Effector memory CD4-positive, alpha-beta T cell (primary cell): ENCODE data around the gene GBGT1.

Experiments used
- DNase-seq, 3 donors: peaks; one replicate each; pipeline ENCODE4 v3.0.0-alpha.2; 2020
- H3K27ac ChIP-seq: 2 replicates; pipeline ENCODE4 v1.7.0; 2013; ENCODE audit warnings: mild to moderate bottlenecking, low read length, moderate library complexity; ENCODE audit not compliant: insufficient read depth, poor library complexity, severe bottlenecking
- H3K27me3 ChIP-seq: replicated peaks from 2 replicates; pipeline ENCODE4 v1.7.0; 2013; ENCODE audit warnings: mild to moderate bottlenecking, low read length; ENCODE audit not compliant: insufficient read depth, control insufficient read depth, poor library complexity, severe bottlenecking
- H3K36me3 ChIP-seq: 2 replicates; pipeline ENCODE4 v1.7.0; 2013; ENCODE audit warnings: mild to moderate bottlenecking, low read length, moderate library complexity; ENCODE audit not compliant: control insufficient read depth, insufficient read depth
- H3K4me1 ChIP-seq: 2 replicates; pipeline ENCODE4 v1.7.0; 2013; ENCODE audit warnings: low read length, mild to moderate bottlenecking; ENCODE audit not compliant: control insufficient read depth, insufficient read depth, poor library complexity, severe bottlenecking
- H3K4me3 ChIP-seq: 2 replicates; pipeline ENCODE4 v1.7.0; 2013; ENCODE audit warnings: low read length, low read depth, mild to moderate bottlenecking; ENCODE audit not compliant: insufficient read depth, poor library complexity, severe bottlenecking
- H3K9me3 ChIP-seq: 2 replicates; pipeline ENCODE4 v1.7.0; 2013; ENCODE audit warnings: mild to moderate bottlenecking, low read length, moderate library complexity; ENCODE audit not compliant: control insufficient read depth

GBGT1 gene

DNA sequence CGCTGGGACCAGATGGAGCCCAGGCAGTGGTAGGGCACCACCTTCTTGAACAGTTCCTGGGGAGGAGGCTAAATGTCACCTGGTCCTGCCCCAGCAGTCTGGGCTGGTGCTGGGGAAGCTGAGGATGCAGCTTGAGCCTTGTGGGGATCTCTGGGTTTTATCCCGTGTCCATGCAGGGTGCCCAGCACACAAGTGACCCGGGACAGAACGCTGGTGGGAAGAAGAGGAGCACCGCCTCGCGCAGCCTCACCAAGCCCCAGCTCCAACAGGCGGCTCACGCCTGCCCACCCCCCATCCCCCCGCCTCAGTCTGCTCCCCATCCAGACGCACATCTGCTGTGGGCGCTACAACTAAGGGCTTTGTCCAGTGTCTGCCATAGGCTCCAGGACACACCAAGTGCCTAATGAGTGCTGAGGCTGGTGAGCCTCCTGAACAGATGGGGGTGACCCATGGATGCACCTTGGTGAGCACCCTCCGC, 56.4 kb downstream of the GBGT1 start:
- Histone ChIP-seq H3K27me3 (no peaks in the 10 kb centered on the region), H3K4me1 (peaks cover under 1% of the 10 kb centered on the region), H3K27ac (peak overlapping the region; percentile 8), H3K36me3 (peaks cover 95% of the 10 kb centered on the region), H3K9me3 (no peaks in the 10 kb centered on the region), H3K4me3 (no peak overlapping the region)
- DNase-seq = no peak

DNA sequence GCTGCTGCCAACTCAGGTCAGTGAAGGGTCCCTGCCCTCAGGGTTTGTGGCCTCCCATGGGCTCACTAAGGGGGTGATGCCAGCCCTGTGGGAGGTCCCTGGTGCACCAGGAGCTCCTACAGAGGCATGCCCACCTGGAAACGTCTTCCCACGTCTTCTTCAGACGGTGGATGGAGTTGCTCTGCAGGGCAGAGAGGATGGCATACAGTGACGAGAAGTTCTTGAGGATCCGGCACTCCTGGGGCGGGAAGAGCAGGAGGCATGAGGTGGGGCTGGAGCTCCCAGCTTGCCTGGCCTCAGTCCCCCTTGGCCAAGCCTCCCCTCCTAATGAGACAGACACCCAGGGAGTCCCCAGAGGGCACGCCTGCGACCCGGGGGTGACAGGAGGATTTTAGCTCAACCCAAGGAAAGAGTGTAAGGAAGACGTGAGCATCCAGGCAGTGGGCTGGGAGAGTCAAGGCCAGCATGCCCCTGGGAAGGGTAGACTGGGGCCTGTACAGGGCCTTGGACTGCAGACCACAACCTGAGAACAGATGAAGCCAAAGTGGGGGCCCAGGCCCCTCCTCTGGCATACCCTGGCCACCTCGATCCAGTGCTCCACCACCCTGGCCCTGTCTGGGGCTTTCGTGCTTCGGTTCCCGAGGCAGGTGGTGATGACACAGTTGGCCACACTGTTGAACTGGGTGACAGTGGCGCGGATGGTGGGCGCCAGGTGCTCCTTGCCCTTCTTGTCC, 57.0 kb downstream of the GBGT1 start:
- Histone ChIP-seq H3K4me3 (no peak overlapping the region), H3K27ac (no peak overlapping the region), H3K27me3 (no peaks in the 10 kb centered on the region), H3K36me3 (peaks cover 95% of the 10 kb centered on the region), H3K4me1 (no peaks in the 10 kb centered on the region), H3K9me3 (no peaks in the 10 kb centered on the region)
- DNase-seq = no peak

DNA sequence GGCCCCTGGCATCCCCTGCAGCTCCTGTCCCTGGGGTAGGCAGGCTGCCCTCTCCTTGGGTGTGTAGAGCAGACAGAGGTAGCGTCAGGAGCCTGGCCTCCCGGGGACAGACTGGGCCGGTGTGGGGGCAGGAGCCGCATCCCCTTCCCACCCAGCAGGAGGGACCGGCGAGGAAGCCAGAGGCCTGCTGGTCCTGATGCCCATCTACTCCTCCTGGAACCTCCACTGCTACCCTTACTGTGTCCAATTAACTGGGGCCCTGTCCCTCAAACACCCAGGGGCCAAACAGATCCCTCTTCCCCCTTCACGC, 58.3 kb downstream of the GBGT1 start:
- Histone ChIP-seq H3K4me3 (no peak overlapping the region), H3K36me3 (peaks cover 96% of the 10 kb centered on the region)
- DNase-seq = no peak

DNA sequence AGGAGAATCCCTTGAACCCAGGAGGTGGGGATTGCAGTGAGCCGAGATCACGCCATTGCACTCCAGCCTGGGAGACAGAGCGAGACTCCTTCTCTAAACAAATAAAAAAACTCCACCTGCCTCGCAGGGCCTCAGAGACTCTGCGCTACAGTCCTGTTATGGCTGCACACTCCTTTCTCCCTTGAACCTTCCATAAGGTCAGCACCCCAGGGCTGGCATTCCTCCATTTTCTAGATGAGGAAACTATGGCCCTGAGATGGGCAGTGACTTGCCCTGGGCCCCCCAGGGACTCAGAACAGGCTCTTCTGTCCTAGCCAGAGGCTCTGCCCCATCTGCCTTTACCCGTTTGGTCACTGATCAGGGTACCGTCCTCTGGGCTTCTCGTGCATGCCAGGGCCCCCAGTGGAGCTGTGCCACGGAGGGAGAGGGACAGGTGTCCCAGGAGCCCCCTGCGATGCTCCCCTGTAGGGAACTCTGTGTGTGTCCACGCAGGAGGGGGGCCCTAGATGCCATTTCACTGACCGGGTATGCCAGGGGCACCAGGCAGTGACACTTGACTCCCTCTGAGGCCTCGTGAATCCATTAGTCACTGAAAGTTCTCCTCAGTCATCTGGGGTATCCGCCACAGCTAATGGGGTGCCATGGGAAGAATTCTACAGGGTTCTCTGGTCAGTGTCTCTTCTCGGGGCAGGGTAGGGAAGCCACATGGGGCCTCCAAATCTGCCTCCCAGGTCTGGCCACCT, 58.8 kb downstream of the GBGT1 start:
- Histone ChIP-seq H3K27me3 (no peaks in the 10 kb centered on the region), H3K4me1 (no peaks in the 10 kb centered on the region), H3K36me3 (peaks cover 96% of the 10 kb centered on the region), H3K27ac (no peak overlapping the region), H3K4me3 (no peak overlapping the region), H3K9me3 (no peaks in the 10 kb centered on the region)
- DNase-seq = no peak

More for the DNA sequence above, 58.3 kb downstream of the GBGT1 start:
- no peak overlapping the region for H3K27ac ChIP-seq
- no peaks in the 10 kb centered on the region for H3K4me1 ChIP-seq
- no peaks in the 10 kb centered on the region for H3K9me3 ChIP-seq
- H3K27me3 ChIP-seq = no peaks in the 10 kb centered on the region

DNA sequence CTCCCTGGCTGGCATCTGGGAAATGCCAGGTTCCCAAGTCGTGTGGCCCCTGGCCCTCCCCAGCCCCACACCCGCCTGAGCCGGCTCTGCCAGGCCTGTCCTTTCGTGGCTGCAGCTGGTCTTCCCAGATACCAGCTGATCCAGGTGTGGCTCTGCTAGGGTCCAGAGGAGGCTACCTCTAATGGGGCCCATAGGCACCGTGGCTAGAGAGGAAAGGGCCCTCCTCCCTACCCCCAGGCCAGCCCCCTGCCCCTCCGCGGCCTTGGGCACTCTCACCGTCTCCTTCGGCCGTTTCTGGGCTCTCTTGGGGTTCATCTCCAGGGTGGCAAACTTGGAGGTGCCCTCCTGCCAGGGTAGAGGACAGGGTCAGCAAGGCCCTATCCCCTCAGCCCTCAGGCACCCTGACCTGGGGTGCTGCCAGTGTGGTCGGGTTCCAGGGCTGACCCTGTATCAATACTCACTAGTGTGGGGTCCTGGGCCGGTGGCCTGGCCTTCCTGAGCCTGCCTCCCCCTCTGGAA, 59.7 kb downstream of the GBGT1 start:
- no peaks in the 10 kb centered on the region for H3K27me3 ChIP-seq
- H3K9me3 ChIP-seq = no peaks in the 10 kb centered on the region
- H3K4me1 ChIP-seq = no peaks in the 10 kb centered on the region
- no peak overlapping the region for H3K4me3 ChIP-seq
- no peak for DNase-seq
- peaks cover 94% of the 10 kb centered on the region for H3K36me3 ChIP-seq
- H3K27ac ChIP-seq = no peak overlapping the region

DNA sequence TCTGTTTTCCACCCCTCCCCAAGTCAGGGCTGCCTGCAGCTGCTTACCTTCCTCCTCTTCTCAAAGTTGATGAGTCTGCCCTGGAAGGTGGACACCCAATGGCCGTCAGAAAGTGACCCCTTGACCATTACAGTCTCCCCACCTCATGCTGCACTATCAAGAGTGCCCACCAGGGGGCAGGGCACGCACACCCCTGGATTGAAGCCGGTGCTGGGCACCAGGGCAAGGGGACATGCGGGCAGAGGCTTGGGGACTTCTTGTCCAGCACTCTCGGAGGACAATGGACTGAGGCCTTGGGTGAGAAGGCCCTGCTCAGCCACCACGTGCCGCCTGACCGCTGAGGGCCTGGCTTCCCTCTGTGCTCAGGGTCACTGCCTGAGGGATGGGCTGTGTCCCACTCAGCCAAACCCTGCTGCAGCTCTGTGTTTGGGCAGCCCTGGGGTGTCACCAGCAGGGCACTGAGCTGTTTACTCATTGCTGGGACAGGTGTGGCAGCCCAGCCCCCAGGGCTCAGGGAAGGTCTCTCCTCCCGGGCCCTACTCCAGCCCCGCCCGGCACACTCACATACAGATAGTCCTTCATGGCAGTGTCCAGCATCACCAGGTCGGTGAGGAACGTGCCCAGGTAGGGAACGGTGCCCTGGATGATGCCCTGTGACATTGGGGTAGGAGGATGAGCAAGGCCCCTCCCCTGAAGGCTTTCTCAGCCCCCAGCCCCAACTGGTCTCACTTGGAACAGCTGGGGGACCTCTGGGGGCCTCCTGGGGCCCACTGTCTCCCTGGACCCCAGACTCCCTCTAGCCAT, 60.3 kb downstream of the GBGT1 start:
- H3K27ac ChIP-seq = no peak overlapping the region
- H3K9me3 ChIP-seq = no peaks in the 10 kb centered on the region
- H3K27me3 ChIP-seq = no peaks in the 10 kb centered on the region
- H3K4me3 ChIP-seq = no peak overlapping the region
- no peaks in the 10 kb centered on the region for H3K4me1 ChIP-seq
- H3K36me3 ChIP-seq = peaks cover 94% of the 10 kb centered on the region
- DNase-seq = peak in 2 of 3 donors; percentile 31 to 47
